Measurements from ENCODE around the gene FRMD4B. TPM values are rescaled to one million over a fixed set of nuclear protein-coding genes. Genes with fewer than 3 reads are reported as not detected.

FRMD4B gene
- total RNA-seq, 1 experiment from 2014 or later, result 0.90 TPM

DNA sequence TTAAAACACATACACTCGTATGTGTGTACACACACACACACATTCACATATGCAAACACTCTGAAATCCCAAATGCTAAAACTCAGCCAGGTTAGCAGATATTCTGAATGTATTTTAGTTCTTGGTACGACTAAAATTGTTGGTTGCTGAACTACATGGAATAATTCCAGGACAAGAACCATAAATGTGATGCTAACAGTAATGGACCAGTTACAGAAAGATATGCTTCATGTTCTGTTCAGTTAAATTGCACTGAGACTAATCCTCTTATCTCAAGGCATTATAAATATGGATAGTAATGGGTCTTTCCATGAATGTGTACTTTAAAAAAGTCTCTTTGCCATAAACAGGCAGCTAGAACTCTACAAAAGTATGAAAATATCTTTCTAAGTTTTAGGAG lies 113.3 kb downstream of the FRMD4B start:
- DNase-seq (ENCODE audit: low read depth, low spot score) (no peak), ATAC-seq (no peak)
- CTCF ChIA-PET, result interaction anchor here (0.6 to 0.7 kb wide), 2 partner anchors 88 to 172 kb away, joined by 3 to 4 read pairs; no protein-coding TSS in a partner anchor
- Histone ChIP-seq H3K36me3 (ENCODE audit: control insufficient read depth, insufficient read depth, low read length) (no peaks in the 10 kb centered on the region), H3K27me3 (ENCODE audit: control insufficient read depth, insufficient read depth, low read length) (no peaks in the 10 kb centered on the region), H3K27ac (ENCODE audit: low read length) (no peak overlapping the region), H3K9me3 (ENCODE audit: control insufficient read depth, insufficient read depth, low read depth, low read length) (no peaks in the 10 kb centered on the region), H3K4me1 (ENCODE audit: control insufficient read depth, insufficient read depth, low read length) (no peaks in the 10 kb centered on the region), H3K4me3 (ENCODE audit: low read depth in 2 of 2, low read length in 2 of 2) (no peak overlapping the region)
- intact Hi-C loops (cut with micrococcal nuclease; ENCODE audit: unreplicated experiment) (no loop called here), in situ Hi-C loops (cut with HindIII; ENCODE audit: low pct_unique_long_range_greater_than_20kb, low sequenced_read_pairs) (no loop called here)
- no TSS peak for BruUV-seq (replicated peaks)
- POLR2A ChIA-PET, result interaction anchor here (1.0 kb wide), 1 partner anchor 28 kb away, joined by 3 read pairs; no protein-coding TSS in a partner anchor
- TF ChIP-seq SIN3A (IDR thresholded peaks at IDR 0.05; ENCODE audit: borderline replicate concordance, insufficient read depth, low read depth, low read length) (no peak), TCF7L2 (IDR thresholded peaks at IDR 0.05; ENCODE audit: low read depth, low read length) (no peak), REST (IDR thresholded peaks at IDR 0.05; ENCODE audit: insufficient read depth in 1 of 2, low read depth in 2 of 2, low read length in 1 of 2) (no peak), POLR2AphosphoS5 (IDR thresholded peaks at IDR 0.05; ENCODE audit: low read depth, low read length) (no peak)
- TF ChIP-seq, protein P1, sequence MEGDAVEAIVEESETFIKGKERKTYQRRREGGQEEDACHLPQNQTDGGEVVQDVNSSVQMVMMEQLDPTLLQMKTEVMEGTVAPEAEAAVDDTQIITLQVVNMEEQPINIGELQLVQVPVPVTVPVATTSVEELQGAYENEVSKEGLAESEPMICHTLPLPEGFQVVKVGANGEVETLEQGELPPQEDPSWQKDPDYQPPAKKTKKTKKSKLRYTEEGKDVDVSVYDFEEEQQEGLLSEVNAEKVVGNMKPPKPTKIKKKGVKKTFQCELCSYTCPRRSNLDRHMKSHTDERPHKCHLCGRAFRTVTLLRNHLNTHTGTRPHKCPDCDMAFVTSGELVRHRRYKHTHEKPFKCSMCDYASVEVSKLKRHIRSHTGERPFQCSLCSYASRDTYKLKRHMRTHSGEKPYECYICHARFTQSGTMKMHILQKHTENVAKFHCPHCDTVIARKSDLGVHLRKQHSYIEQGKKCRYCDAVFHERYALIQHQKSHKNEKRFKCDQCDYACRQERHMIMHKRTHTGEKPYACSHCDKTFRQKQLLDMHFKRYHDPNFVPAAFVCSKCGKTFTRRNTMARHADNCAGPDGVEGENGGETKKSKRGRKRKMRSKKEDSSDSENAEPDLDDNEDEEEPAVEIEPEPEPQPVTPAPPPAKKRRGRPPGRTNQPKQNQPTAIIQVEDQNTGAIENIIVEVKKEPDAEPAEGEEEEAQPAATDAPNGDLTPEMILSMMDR (IDR thresholded peaks at IDR 0.05), result no peak

- BruUV-seq (replicated peaks), result no TSS peak
- ChIA-PET CTCF (no interaction called here), POLR2A (no interaction called here)
- Histone ChIP-seq H3K9me3 (ENCODE audit: control insufficient read depth, insufficient read depth, low read depth, low read length) (no peaks in the 10 kb centered on the region), H3K27ac (ENCODE audit: low read length) (no peak overlapping the region), H3K4me1 (ENCODE audit: control insufficient read depth, insufficient read depth, low read length) (no peaks in the 10 kb centered on the region), H3K36me3 (ENCODE audit: control insufficient read depth, insufficient read depth, low read length) (no peaks in the 10 kb centered on the region), H3K27me3 (ENCODE audit: control insufficient read depth, insufficient read depth, low read length) (no peaks in the 10 kb centered on the region), H3K4me3 (ENCODE audit: low read depth in 2 of 2, low read length in 2 of 2) (no peak overlapping the region)
- ATAC-seq (no peak), DNase-seq (ENCODE audit: low read depth, low spot score) (no peak)
- no peak for TF ChIP-seq SIN3A (IDR thresholded peaks at IDR 0.05; ENCODE audit: borderline replicate concordance, insufficient read depth, low read depth, low read length)
- TF ChIP-seq POLR2AphosphoS5 (IDR thresholded peaks at IDR 0.05; ENCODE audit: low read depth, low read length), result no peak
- no peak for TF ChIP-seq TCF7L2 (IDR thresholded peaks at IDR 0.05; ENCODE audit: low read depth, low read length)
- no peak for TF ChIP-seq REST (IDR thresholded peaks at IDR 0.05; ENCODE audit: insufficient read depth in 1 of 2, low read depth in 2 of 2, low read length in 1 of 2)
- TF ChIP-seq, protein P1 (IDR thresholded peaks at IDR 0.05), result no peak
- in situ Hi-C loops (cut with HindIII; ENCODE audit: low pct_unique_long_range_greater_than_20kb, low sequenced_read_pairs) (no loop called here), intact Hi-C loops (cut with micrococcal nuclease; ENCODE audit: unreplicated experiment) (no loop called here)
Measured at GRCh38 chr3:69271098-69271497, 114.8 kb downstream of the FRMD4B start.
